Left lung (tissue), 10 donors: ENCODE results near the gene BHLHE41. TPM values are rescaled to one million over a fixed set of nuclear protein-coding genes. Genes with fewer than 3 reads are reported as not detected.

ENCODE experiments used
- ATAC-seq: fragments of 200-7000 bp; cut with Tn5 transposase; one replicate; pipeline ENCODE4 v1.9.1; 2020; ENCODE audit warnings: moderate library complexity
- DNase-seq, 4 donors: peaks; one replicate each; pipeline ENCODE4 v3.0.0-alpha.2; 2013 to 2020
- H3K27ac ChIP-seq, 2 donors: fragments of 200-600 bp; sonication (generic) in 1 of 2; one replicate each; pipeline versions ENCODE4 v1.5.0 to v1.8.0; 2020 to 2021
- H3K27me3 ChIP-seq, 2 donors: fragments of 200-600 bp; sonication (generic) in 1 of 2; one replicate each; pipeline versions ENCODE4 v1.5.0 to v1.8.0; 2020 to 2021
- H3K36me3 ChIP-seq, 2 donors: fragments of 200-600 bp; sonication (generic) in 1 of 2; one replicate each; pipeline versions ENCODE4 v1.5.0 to v1.8.0; 2020 to 2021
- H3K4me1 ChIP-seq, 2 donors: fragments of 200-600 bp; one replicate each; pipeline ENCODE4 v1.8.0; 2021
- H3K4me3 ChIP-seq, 2 donors: fragments of 200-600 bp; sonication (generic) in 1 of 2; one replicate each; pipeline versions ENCODE4 v1.5.0 to v1.8.0; 2020 to 2021; ENCODE audit warnings: mild to moderate bottlenecking in 1 of 2
- H3K9me3 ChIP-seq, 2 donors: fragments of 200-600 bp; sonication (generic) in 1 of 2; one replicate each; pipeline versions ENCODE4 v1.5.0 to v1.8.0; 2020 to 2021
- intact Hi-C, 2 donors: fragments of 100-400 bp; cut with DNase I; formaldehyde crosslinking; loops; one replicate each; pipeline versions ENCODE4 v1.11.2 to v1.14.2; 2022
- polyA plus RNA-seq, 6 donors: library from polyadenylated mRNA; unstranded; fragments of 120-200 nt; gene quantifications; one replicate each; pipeline ENCODE4 v1.2.1, GENCODE V29; 2013; ENCODE audit not compliant: insufficient read length in 6 of 6
- total RNA-seq, 2 donors: library from RNA; stranded (reverse); fragmentation: NEBNext Ultra II Directional; extraction: Animal tissue kit (Norgen Biotek cat#: 25700); gene quantifications; one replicate each; pipeline ENCODE4 v1.2.1, GENCODE V29; 2021
- TF ChIP-seq, protein P1 (sequence below), 2 donors: fragments of 200-600 bp; sonication (generic) in 1 of 2; IDR thresholded peaks; one replicate each; pipeline versions ENCODE4 v1.5.0 to v1.8.0; 2021; ENCODE audit warnings: antibody characterized with exemption in 2 of 2
- donor health status: DM: no; HTN: yes; CAD: no.
- donor health status: DM: no; HTN: no; CAD: no.

Gene BHLHE41
- total and polyA plus RNA-seq, 8 donors, result 0.52 to 25.8 (median 0.97) TPM

DNA sequence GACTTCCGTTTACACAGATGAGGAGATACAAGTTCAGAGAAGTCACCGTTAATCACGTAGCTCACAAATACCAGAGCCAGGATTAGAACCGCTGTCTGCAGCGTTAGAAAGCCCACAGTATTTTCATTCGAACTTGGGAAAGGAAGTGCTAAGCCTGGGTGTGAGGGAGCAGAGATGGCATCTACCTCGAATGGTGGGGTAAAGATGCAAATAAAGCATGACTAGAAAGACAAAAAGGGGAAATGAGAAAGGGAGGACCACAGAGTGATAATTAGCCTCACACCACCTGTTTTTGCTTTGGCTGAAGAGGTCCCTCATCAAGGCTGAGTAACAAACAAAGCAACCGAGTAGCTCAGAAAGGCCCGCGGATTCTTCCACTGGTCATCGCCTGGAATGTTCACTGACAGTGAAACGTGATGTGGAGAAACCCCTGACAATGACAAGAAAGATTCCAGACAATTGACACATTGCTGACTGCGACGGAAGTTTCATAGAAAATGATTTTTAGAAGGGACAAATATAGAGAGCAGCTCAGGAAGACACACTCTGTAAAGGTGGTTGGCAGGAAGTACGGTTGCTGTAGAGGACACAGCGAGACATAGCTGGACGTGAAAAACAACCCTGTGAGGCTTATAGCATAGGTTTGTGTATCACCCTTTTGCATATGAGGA lies 31.5 kb upstream of the BHLHE41 start:
- no peak for DNase-seq
- Histone ChIP-seq H3K27me3 (no peaks in the 10 kb centered on the region), H3K4me3 (no peak overlapping the region), H3K9me3 (no peaks in the 10 kb centered on the region), H3K4me1 (peaks cover 0 to 4% of the 10 kb centered on the region in 2 donors), H3K36me3 (no peaks in the 10 kb centered on the region), H3K27ac (no peak overlapping the region)
- ATAC-seq, result no peak
- TF ChIP-seq, protein P1, sequence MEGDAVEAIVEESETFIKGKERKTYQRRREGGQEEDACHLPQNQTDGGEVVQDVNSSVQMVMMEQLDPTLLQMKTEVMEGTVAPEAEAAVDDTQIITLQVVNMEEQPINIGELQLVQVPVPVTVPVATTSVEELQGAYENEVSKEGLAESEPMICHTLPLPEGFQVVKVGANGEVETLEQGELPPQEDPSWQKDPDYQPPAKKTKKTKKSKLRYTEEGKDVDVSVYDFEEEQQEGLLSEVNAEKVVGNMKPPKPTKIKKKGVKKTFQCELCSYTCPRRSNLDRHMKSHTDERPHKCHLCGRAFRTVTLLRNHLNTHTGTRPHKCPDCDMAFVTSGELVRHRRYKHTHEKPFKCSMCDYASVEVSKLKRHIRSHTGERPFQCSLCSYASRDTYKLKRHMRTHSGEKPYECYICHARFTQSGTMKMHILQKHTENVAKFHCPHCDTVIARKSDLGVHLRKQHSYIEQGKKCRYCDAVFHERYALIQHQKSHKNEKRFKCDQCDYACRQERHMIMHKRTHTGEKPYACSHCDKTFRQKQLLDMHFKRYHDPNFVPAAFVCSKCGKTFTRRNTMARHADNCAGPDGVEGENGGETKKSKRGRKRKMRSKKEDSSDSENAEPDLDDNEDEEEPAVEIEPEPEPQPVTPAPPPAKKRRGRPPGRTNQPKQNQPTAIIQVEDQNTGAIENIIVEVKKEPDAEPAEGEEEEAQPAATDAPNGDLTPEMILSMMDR (IDR thresholded peaks at IDR 0.05), result no peak
- intact Hi-C loops, result no loop called here

DNA sequence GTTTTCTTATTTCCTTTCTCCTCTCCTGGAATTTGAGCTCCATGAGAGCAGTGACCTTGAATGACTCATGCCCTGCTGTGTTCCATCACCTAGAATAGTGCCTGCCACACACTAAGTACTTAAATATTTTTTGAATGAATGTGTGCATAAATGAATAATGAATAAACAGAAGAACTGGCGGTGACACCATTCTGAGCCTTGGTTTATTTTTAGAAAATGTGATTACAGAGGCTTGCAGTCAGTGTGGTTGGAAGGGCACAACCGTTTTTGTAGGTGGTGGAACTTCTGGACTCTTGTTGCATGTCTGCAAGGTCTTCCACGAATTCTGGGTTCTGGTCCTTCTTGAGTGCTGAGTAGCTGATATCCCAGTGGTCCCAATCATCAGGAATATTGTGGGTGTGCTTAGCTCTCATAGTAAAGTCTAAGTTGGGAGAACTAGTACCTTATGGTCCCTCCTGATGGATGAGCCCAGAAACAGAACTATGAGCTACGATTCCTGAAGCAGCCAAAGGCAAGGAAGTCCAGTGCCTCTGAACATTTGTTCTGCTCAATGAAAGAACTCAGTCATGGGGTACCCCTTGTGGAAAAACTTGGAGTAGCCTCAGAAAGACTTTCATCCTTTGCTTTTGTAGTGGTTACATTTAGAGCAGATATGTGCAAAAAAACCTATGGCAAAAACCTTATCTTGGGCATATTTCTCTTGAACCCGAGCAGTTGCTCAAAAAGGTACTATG lies 28.8 kb upstream of the BHLHE41 start:
- Histone ChIP-seq H3K27ac (no peak overlapping the region), H3K4me3 (no peak overlapping the region), H3K9me3 (no peaks in the 10 kb centered on the region), H3K36me3 (no peaks in the 10 kb centered on the region), H3K4me1 (peaks cover 0 to 4% of the 10 kb centered on the region in 2 donors), H3K27me3 (no peaks in the 10 kb centered on the region)
- TF ChIP-seq, protein P1 (IDR thresholded peaks at IDR 0.05), result no peak
- DNase-seq, result no peak
- peak; percentile 92 for ATAC-seq
- intact Hi-C loops, result no loop called here

DNA sequence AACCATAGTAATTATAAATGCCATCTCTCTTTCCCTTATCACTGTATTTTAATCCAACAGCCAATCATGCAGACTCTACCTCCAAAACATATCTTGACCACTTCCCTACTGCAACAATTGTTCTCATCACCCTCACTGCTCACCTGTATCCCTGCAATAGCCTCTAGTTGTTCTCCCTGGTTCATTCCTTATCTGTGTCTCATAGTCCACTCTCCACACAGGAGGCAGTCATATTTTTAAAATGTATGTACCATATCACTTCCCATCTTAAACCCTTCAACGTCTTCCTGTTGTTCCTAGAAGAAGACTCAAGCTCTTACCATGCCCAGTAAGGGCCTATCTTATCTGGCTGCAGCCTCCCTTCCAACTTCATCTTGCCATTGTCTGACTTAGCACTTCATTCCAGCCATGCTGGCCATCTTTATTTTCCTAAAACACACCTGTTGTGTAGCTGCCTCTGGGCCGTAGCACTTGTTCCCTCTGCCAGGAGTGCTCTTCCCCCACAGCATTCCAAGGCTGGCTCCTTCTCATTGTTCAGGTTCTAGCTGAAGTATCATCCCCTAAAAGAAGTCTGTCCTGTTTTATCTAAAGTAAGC lies 27.8 kb upstream of the BHLHE41 start:
- ATAC-seq, result no peak
- intact Hi-C loops, result no loop called here
- TF ChIP-seq, protein P1 (IDR thresholded peaks at IDR 0.05), result no peak

DNA sequence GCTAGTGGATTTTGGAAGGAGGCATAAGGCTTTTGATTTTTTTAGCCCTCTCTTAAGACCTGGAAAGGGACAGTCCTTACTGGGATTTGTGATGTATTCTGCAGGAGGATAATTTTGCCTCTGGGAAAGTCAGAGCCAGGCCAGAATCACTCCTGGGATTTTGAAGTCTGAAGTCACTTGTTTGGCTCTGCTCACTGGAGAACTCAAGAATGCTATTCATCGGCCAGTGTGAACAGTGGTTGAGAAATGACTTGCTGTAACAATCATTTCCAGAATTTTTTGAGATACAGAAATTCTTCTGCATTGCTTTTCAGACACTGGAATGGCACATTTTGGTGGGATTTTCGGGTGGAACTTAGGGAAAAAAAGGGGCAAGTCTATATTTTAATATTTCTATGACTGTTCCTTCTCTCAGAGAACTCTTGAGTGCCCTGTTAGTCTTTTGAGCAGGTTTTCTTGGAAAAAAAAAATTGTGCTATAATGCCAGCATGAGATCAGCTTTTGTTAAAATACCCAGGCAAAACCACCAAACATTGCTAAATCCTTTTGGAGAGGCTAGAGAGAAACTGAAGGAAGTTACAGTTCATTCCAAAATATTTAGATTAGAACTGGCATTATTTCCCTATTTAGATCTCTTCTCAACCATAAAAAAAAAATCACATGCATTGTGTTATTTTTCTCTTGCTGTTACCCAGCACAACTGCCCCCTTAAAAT lies 26.1 kb upstream of the BHLHE41 start:
- no peaks in the 10 kb centered on the region for H3K9me3 ChIP-seq
- peak; percentile 52 for ATAC-seq
- H3K27me3 ChIP-seq, result no peaks in the 10 kb centered on the region
- intact Hi-C loops, result no loop called here
- no peak overlapping the region for H3K4me3 ChIP-seq
- peak in 1 of 4 donors; percentile 15 for DNase-seq
- H3K27ac ChIP-seq, result no peak overlapping the region
- H3K36me3 ChIP-seq, result no peaks in the 10 kb centered on the region
- H3K4me1 ChIP-seq, result peaks cover 0 to 4% of the 10 kb centered on the region in 2 donors
- TF ChIP-seq, protein P1 (IDR thresholded peaks at IDR 0.05), result no peak

More for the DNA sequence above, 27.8 kb upstream of the BHLHE41 start:
- Histone ChIP-seq H3K36me3 (no peaks in the 10 kb centered on the region), H3K9me3 (no peaks in the 10 kb centered on the region), H3K27me3 (no peaks in the 10 kb centered on the region), H3K4me1 (peaks cover 0 to 4% of the 10 kb centered on the region in 2 donors), H3K27ac (no peak overlapping the region), H3K4me3 (no peak overlapping the region)
- no peak for DNase-seq
